B cell (primary cell): ENCODE measurements around the gene PRSS36. TPM values are rescaled to one million over a fixed set of nuclear protein-coding genes. Genes with fewer than 3 reads are reported as not detected.

Experiments
- ATAC-seq: fragments of 200-7000 bp; cut with Tn5 transposase; one replicate; pipeline ENCODE4 v1.10.0; 2021; ENCODE audit warnings: low read depth, mild to moderate bottlenecking, moderate number of reproducible peaks, moderate library complexity
- CTCF ChIA-PET: fragments of 350-600 bp; sonication (Branson Sonifier 250); formaldehyde crosslinking; loops from one replicate; lab custom pipeline; 2021; ENCODE audit warnings: antibody characterized with exemption, inconsistent platforms; lab: Charles Lee
- POLR2A ChIA-PET: fragments of 350-600 bp; sonication (Branson Sonifier 250); formaldehyde crosslinking; loops from one replicate; lab custom pipeline; 2021; ENCODE audit warnings: antibody characterized with exemption; lab: Charles Lee
- DNase-seq: peaks from one replicate; pipeline ENCODE4 v3.0.0; 2013
- H2AFZ ChIP-seq: 2 replicates; pipeline ENCODE4 v1.6.1; 2012; ENCODE audit warnings: mild to moderate bottlenecking, low read depth, low read length; ENCODE audit not compliant: insufficient read depth, poor library complexity, severe bottlenecking
- H3K27ac ChIP-seq, 2 donors: 1 replicate in 1 of 2; 2 replicates in 1 of 2; pipeline ENCODE4 v1.5.1; 2012 to 2013; ENCODE audit warnings: low read length in 2 of 2, mild to moderate bottlenecking in 2 of 2, moderate library complexity in 1 of 2
- H3K27me3 ChIP-seq, 4 experiments: fragments of 200-600 bp in 1 of 4; sonication (generic) in 1 of 4; replicated peaks in 1 of 4; 1 replicate in 2 of 4; 2 replicates in 2 of 4; pipeline versions ENCODE4 v1.6.1 to v1.7.0; 2013 to 2016; ENCODE audit warnings: low read length in 3 of 4, mild to moderate bottlenecking in 2 of 4, mixed read lengths in 1 of 4, moderate library complexity in 1 of 4; ENCODE audit not compliant: insufficient read depth in 4 of 4, control insufficient read depth in 3 of 4; ENCODE audit errors: control extremely low read depth in 1 of 4
- H3K36me3 ChIP-seq, 2 experiments: replicated peaks in 1 of 2; 1 replicate in 1 of 2; 2 replicates in 1 of 2; pipeline versions ENCODE4 v1.6.1 to v1.7.1; 2013; ENCODE audit warnings: low read length in 1 of 2; ENCODE audit not compliant: insufficient read depth in 2 of 2, control insufficient read depth in 1 of 2; ENCODE audit errors: control extremely low read depth in 1 of 2, extremely low read depth in 1 of 2
- H3K4me1 ChIP-seq, 2 donors: fragments of 200-600 bp in 1 of 2; sonication (generic) in 1 of 2; 1 replicate in 1 of 2; 2 replicates in 1 of 2; pipeline versions ENCODE4 v1.5.1 to v1.6.1; 2013 to 2017; ENCODE audit warnings: low read length in 2 of 2; ENCODE audit not compliant: control insufficient read depth in 2 of 2, insufficient read depth in 2 of 2
- H3K4me2 ChIP-seq: replicated peaks from 2 replicates; pipeline ENCODE3; 2012; ENCODE audit warnings: mild to moderate bottlenecking, low read depth, low read length; ENCODE audit not compliant: poor library complexity, severe bottlenecking
- H3K4me3 ChIP-seq, 5 experiments: fragments of 200-600 bp in 1 of 5; sonication (generic) in 1 of 5; 1 replicate in 3 of 5; 2 replicates in 2 of 5; pipeline versions ENCODE4 v1.5.1 to v1.7.0; 2011 to 2016; ENCODE audit warnings: low read length in 4 of 5, mild to moderate bottlenecking in 4 of 5, low read depth in 2 of 5, control low read depth in 1 of 5, moderate library complexity in 1 of 5; ENCODE audit not compliant: insufficient read depth in 1 of 5; ENCODE audit errors: control extremely low read depth in 1 of 5, extremely low read depth in 1 of 5
- H3K79me2 ChIP-seq: fragments of 200-600 bp; sonication (generic); one replicate; pipeline ENCODE4 v1.6.0; 2016; ENCODE audit warnings: low read length; ENCODE audit not compliant: control insufficient read depth, insufficient read depth
- H3K9ac ChIP-seq: fragments of 200-600 bp; sonication (generic); 2 replicates; pipeline ENCODE4 v1.6.1; 2017; ENCODE audit warnings: mild to moderate bottlenecking, low read length, moderate library complexity
- H3K9me3 ChIP-seq, 3 donors: one replicate each; pipeline versions ENCODE4 v1.6.1 to v1.7.1; 2013; ENCODE audit warnings: low read length in 2 of 3; ENCODE audit not compliant: control insufficient read depth in 2 of 3, insufficient read depth in 1 of 3; ENCODE audit errors: control extremely low read depth in 1 of 3
- H4K20me1 ChIP-seq: 2 replicates; pipeline ENCODE4 v1.6.0; 2012; ENCODE audit warnings: mild to moderate bottlenecking, low read length; ENCODE audit not compliant: insufficient read depth, control insufficient read depth, poor library complexity, severe bottlenecking
- H3K27ac Mint-ChIP-seq: one replicate; pipeline ENCODE4 v1.8.0; 2021; ENCODE audit warnings: mixed read lengths
- H3K27me3 Mint-ChIP-seq: one replicate; pipeline ENCODE4 v1.8.0; 2021; ENCODE audit warnings: mixed read lengths
- H3K4me1 Mint-ChIP-seq: one replicate; pipeline ENCODE4 v1.8.0; 2021; ENCODE audit warnings: mixed read lengths
- H3K4me3 Mint-ChIP-seq: one replicate; pipeline ENCODE4 v1.8.0; 2021; ENCODE audit warnings: mixed read lengths
- H3K9me3 Mint-ChIP-seq: one replicate; pipeline ENCODE4 v1.8.0; 2022; ENCODE audit warnings: mixed read lengths; ENCODE audit not compliant: insufficient read depth
- CTCF ChIP-seq: fragments of 200-600 bp; IDR thresholded peaks from one replicate; pipeline ENCODE4 v1.8.0; 2022; ENCODE audit warnings: antibody characterized with exemption, mild to moderate bottlenecking
- EZH2 ChIP-seq: IDR thresholded peaks from 2 replicates; pipeline ENCODE4 v1.6.1; 2012; ENCODE audit warnings: borderline replicate concordance, low read depth, mild to moderate bottlenecking, moderate library complexity, low read length; ENCODE audit not compliant: insufficient read depth, poor library complexity, severe bottlenecking
- WGBS: methylation state at CpG from one replicate; pipeline ENCODE4 v1.1.5; 2013; ENCODE audit warnings: missing lambda C conversion rate; ENCODE audit not compliant: insufficient coverage; 5-methylcytosine and 5-hydroxymethylcytosine counted together
- intact Hi-C: fragments of 100-400 bp; cut with micrococcal nuclease; formaldehyde crosslinking; loops from one replicate; pipeline ENCODE4 v1.10.0; 2022
- polyA plus RNA-seq: library from polyadenylated mRNA; depleted of rRNA; stranded (reverse); fragments of >200 nt; gene quantifications from 2 replicates; pipeline ENCODE4 v1.2.3, GENCODE V29; 2012
- total RNA-seq, 2 donors: library from RNA; stranded (reverse); fragments of 120-200 nt in 1 of 2; gene quantifications; 1 replicate in 1 of 2; 2 replicates in 1 of 2; pipeline versions ENCODE4 v1.2.3 to v1.2.4, GENCODE V29; 2013 to 2022

PRSS36 gene
- total and polyA plus RNA-seq, 2 donors (not counting 1 experiment from before 2014, with no cell fraction given): 1.0 to 1.6 TPM

GRCh38 chr16:31125844-31126243 lies 24.0 kb downstream of the PRSS36 start:
- Histone ChIP-seq H3K27me3 (no peaks in the 10 kb centered on the region), H3K36me3 (peaks cover 6 to 64% of the 10 kb centered on the region in 2 experiments), H3K4me2 (no peak overlapping the region), H3K9ac (no peak overlapping the region), H3K9me3 (no peaks in the 10 kb centered on the region), H3K27ac (no peak overlapping the region), H3K4me1 (no peaks in the 10 kb centered on the region), H4K20me1 (no peaks in the 10 kb centered on the region), H3K4me3 (no peak overlapping the region), H3K79me2 (peaks cover 21% of the 10 kb centered on the region), H2AFZ (no peak overlapping the region)
- TF ChIP-seq CTCF (no peak), EZH2 (no peak)
- intact Hi-C loops: no loop called here
- DNase-seq: no peak
- POLR2A ChIA-PET: interaction anchor here (0.6 kb wide), 1 partner anchor 17 kb away, joined by 5 read pairs; no protein-coding TSS in a partner anchor
- CTCF ChIA-PET: no interaction called here
- ATAC-seq: no peak
- Mint-ChIP-seq H3K27me3 (no peaks in the 10 kb centered on the region), H3K9me3 (no peaks in the 10 kb centered on the region), H3K4me3 (no peak overlapping the region), H3K4me1 (no peaks in the 10 kb centered on the region), H3K27ac (no peak overlapping the region)
- WGBS: 94% methylated on average over 3 of the region's 3 CpGs

- POLR2A ChIA-PET: interaction anchor here (0.6 to 3.6 kb wide), 3 partner anchors 14 to 123 kb away, joined by 4 to 36 read pairs (median 4); no protein-coding TSS in a partner anchor
- H3K27me3 Mint-ChIP-seq: no peaks in the 10 kb centered on the region
- peaks cover 13% of the 10 kb centered on the region for H3K4me1 Mint-ChIP-seq
- TF ChIP-seq EZH2 (no peak), CTCF (no peak)
- Histone ChIP-seq H4K20me1 (peaks cover 26% of the 10 kb centered on the region), H2AFZ (no peak overlapping the region), H3K9me3 (no peaks in the 10 kb centered on the region), H3K9ac (no peak overlapping the region), H3K27ac (no peak overlapping the region), H3K36me3 (peaks cover 6 to 42% of the 10 kb centered on the region in 2 experiments), H3K4me3 (no peak overlapping the region), H3K4me1 (peaks cover 10 to 20% of the 10 kb centered on the region in 2 donors), H3K79me2 (peaks cover 49% of the 10 kb centered on the region), H3K4me2 (no peak overlapping the region), H3K27me3 (no peaks in the 10 kb centered on the region)
- no peak overlapping the region for H3K27ac Mint-ChIP-seq
- 98% methylated on average over 16 of the region's 16 CpGs for WGBS
- CTCF ChIA-PET: interaction anchor here (0.6 to 0.7 kb wide), 2 partner anchors 22 to 181 kb away, joined by 3 to 4 read pairs; no protein-coding TSS in a partner anchor
- ATAC-seq: no peak
- no peaks in the 10 kb centered on the region for H3K9me3 Mint-ChIP-seq
- intact Hi-C loops: no loop called here
- H3K4me3 Mint-ChIP-seq: no peak overlapping the region
- DNase-seq: no peak
These were observed 29.7 kb downstream of the PRSS36 start for GRCh38 chr16:31120129-31120528.
